ENCODE measurements around the gene BEGAIN.

The BEGAIN gene

GRCh38 chr14:100589760-100590469, 2.7 kb upstream of the BEGAIN start:
- DNase-seq (ENCODE audit: low spot score) = no peak
- TF ChIP-seq, protein P1, sequence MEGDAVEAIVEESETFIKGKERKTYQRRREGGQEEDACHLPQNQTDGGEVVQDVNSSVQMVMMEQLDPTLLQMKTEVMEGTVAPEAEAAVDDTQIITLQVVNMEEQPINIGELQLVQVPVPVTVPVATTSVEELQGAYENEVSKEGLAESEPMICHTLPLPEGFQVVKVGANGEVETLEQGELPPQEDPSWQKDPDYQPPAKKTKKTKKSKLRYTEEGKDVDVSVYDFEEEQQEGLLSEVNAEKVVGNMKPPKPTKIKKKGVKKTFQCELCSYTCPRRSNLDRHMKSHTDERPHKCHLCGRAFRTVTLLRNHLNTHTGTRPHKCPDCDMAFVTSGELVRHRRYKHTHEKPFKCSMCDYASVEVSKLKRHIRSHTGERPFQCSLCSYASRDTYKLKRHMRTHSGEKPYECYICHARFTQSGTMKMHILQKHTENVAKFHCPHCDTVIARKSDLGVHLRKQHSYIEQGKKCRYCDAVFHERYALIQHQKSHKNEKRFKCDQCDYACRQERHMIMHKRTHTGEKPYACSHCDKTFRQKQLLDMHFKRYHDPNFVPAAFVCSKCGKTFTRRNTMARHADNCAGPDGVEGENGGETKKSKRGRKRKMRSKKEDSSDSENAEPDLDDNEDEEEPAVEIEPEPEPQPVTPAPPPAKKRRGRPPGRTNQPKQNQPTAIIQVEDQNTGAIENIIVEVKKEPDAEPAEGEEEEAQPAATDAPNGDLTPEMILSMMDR (IDR thresholded peaks at IDR 0.05; ENCODE audit: extremely low read depth, missing control alignments) = no peak

GRCh38 chr14:100589071-100589759, 2.0 kb upstream of the BEGAIN start:
- no peak for DNase-seq (ENCODE audit: low spot score)
- TF ChIP-seq, protein P1 (IDR thresholded peaks at IDR 0.05; ENCODE audit: extremely low read depth, missing control alignments) = no peak

- no peak for DNase-seq (ENCODE audit: low spot score)
- TF ChIP-seq, protein P1 (IDR thresholded peaks at IDR 0.05; ENCODE audit: extremely low read depth, missing control alignments) = no peak
These were observed 1.5 kb upstream of the BEGAIN start for GRCh38 chr14:100588671-100589070.

DNA sequence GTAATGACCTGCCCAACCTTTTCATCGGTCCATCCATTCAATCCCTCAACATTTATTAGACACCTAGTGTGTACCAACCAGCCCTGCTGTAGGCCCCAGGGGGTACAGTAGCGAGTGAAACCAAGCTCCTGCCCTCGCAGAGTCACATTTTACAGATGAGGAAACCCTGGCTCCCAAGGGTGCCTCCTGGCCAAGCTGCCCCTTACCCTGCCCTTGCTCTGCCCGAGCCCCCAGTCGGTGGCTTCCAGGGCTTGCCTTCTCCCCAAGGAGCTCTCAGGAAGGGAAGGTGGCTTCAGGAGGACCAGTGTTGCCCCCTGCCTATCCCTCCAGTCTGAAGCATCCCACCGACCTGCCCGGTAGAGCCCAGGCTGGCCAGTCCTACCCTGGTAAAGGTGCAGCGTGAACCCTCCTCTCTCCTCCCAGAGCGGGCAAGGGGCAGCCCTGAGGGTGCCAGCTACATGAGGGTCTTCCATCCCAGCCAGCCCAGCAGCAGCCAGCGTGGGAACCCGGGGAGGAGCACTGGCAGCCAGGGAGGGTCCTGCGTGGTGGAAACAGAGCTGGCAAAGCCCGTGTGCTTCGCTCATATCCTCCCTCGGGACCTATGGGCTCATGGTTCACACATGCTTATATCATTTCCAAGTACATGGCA, 670 bp upstream of the BEGAIN start:
- TF ChIP-seq, protein P1 (IDR thresholded peaks at IDR 0.05; ENCODE audit: extremely low read depth, missing control alignments) = no peak
- DNase-seq (ENCODE audit: low spot score) = no peak

GRCh38 chr14:100586403-100587085, 673 bp downstream of the BEGAIN start:
- TF ChIP-seq, protein P1 (IDR thresholded peaks at IDR 0.05; ENCODE audit: extremely low read depth, missing control alignments) = no peak
- no peak for DNase-seq (ENCODE audit: low spot score)

DNA sequence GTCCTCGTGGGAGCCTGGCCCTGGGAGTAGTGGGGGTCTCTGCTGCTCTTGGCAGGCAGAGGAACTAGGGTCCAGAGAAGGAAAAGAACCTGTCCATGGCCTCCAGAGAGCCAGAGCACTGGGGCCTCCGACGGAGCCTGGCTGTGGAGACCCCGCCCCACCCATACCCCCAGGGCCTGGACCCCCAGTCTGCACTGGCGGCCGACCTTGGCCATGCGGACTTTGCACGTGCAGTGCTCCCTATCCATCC, 1.1 kb downstream of the BEGAIN start:
- TF ChIP-seq, protein P1 (IDR thresholded peaks at IDR 0.05; ENCODE audit: extremely low read depth, missing control alignments) = no peak
- DNase-seq (ENCODE audit: low spot score) = no peak
